H9 (cell line): ENCODE measurements around the gene ASIC1. TPM values are rescaled to one million over a fixed set of nuclear protein-coding genes. Genes with fewer than 3 reads are reported as not detected.

Experiments
- DNase-seq: peaks from one replicate; pipeline ENCODE4 v3.0.0-alpha.2; 2017
- H2AFZ ChIP-seq: one replicate; pipeline ENCODE4 v1.6.1; 2013; ENCODE audit warnings: mild to moderate bottlenecking, low read length, control low read depth, moderate library complexity
- H2AK5ac ChIP-seq: 2 replicates; pipeline ENCODE4 v1.6.1; 2013; ENCODE audit warnings: low read length, control low read depth, mixed read lengths; ENCODE audit not compliant: insufficient read length
- H2BK120ac ChIP-seq: one replicate; pipeline ENCODE4 v1.6.1; 2013; ENCODE audit warnings: low read depth, mild to moderate bottlenecking, low read length, control low read depth, inconsistent platforms; ENCODE audit not compliant: poor library complexity, severe bottlenecking
- H2BK12ac ChIP-seq: 2 replicates; pipeline ENCODE4 v1.6.1; 2013; ENCODE audit warnings: low read length, control low read depth, mixed read lengths, low read depth; ENCODE audit not compliant: insufficient read length
- H2BK15ac ChIP-seq: 2 replicates; pipeline ENCODE4 v1.6.1; 2013; ENCODE audit warnings: low read depth, low read length, control low read depth
- H2BK20ac ChIP-seq: one replicate; pipeline ENCODE4 v1.6.1; 2013; ENCODE audit warnings: low read depth, mild to moderate bottlenecking, low read length, control low read depth, inconsistent platforms; ENCODE audit not compliant: poor library complexity, severe bottlenecking
- H2BK5ac ChIP-seq: 2 replicates; pipeline ENCODE4 v1.6.1; 2013; ENCODE audit warnings: low read length, control low read depth, mixed read lengths; ENCODE audit not compliant: insufficient read length
- H3K14ac ChIP-seq: 2 replicates; pipeline ENCODE4 v1.6.1; 2013; ENCODE audit warnings: low read length, control low read depth; ENCODE audit not compliant: insufficient read depth
- H3K18ac ChIP-seq: 2 replicates; pipeline ENCODE4 v1.6.1; 2013; ENCODE audit warnings: low read depth, mild to moderate bottlenecking, mixed read lengths, low read length, control low read depth; ENCODE audit not compliant: insufficient read length
- H3K23ac ChIP-seq: 2 replicates; pipeline ENCODE4 v1.6.1; 2013; ENCODE audit warnings: low read length, control low read depth, mixed read lengths, low read depth; ENCODE audit not compliant: insufficient read length
- H3K23me2 ChIP-seq: 2 replicates; pipeline ENCODE4 v1.6.1; 2013; ENCODE audit warnings: low read depth, mild to moderate bottlenecking, mixed read lengths, low read length, control low read depth; ENCODE audit not compliant: insufficient read length, poor library complexity, severe bottlenecking
- H3K27ac ChIP-seq: 2 replicates; pipeline ENCODE4 v1.5.1; 2013; ENCODE audit warnings: low read length, control low read depth, mixed read lengths, low read depth; ENCODE audit not compliant: insufficient read length
- H3K27me3 ChIP-seq: 2 replicates; pipeline ENCODE4 v1.6.1; 2013; ENCODE audit warnings: low read length, control low read depth, inconsistent platforms; ENCODE audit not compliant: insufficient read depth
- H3K4ac ChIP-seq: 2 replicates; pipeline ENCODE4 v1.6.1; 2013; ENCODE audit warnings: low read depth, mild to moderate bottlenecking, control low read depth, inconsistent platforms, low read length, moderate library complexity
- H3K4me1 ChIP-seq: 2 replicates; pipeline ENCODE4 v1.6.1; 2013; ENCODE audit warnings: low read length, control low read depth, inconsistent platforms; ENCODE audit not compliant: insufficient read depth
- H3K4me2 ChIP-seq: 2 replicates; pipeline ENCODE4 v1.6.1; 2013; ENCODE audit warnings: low read length, control low read depth, mixed read lengths; ENCODE audit not compliant: insufficient read length, insufficient read depth
- H3K56ac ChIP-seq: 2 replicates; pipeline ENCODE4 v1.6.1; 2013; ENCODE audit warnings: low read depth, mild to moderate bottlenecking, mixed read lengths, low read length, control low read depth; ENCODE audit not compliant: insufficient read length
- H3K79me1 ChIP-seq: 2 replicates; pipeline ENCODE4 v1.6.1; 2013; ENCODE audit warnings: low read depth, mild to moderate bottlenecking, moderate library complexity, low read length, control low read depth, inconsistent platforms; ENCODE audit not compliant: insufficient read depth, poor library complexity, severe bottlenecking
- H3K79me2 ChIP-seq: 2 replicates; pipeline ENCODE4 v1.6.1; 2013; ENCODE audit warnings: low read length, control low read depth, inconsistent platforms; ENCODE audit not compliant: insufficient read depth
- H3K9ac ChIP-seq: 2 replicates; pipeline ENCODE4 v1.6.1; 2013; ENCODE audit warnings: low read length, control low read depth, mixed read lengths; ENCODE audit not compliant: insufficient read length; ENCODE audit errors: extremely low read depth
- H3K9me3 ChIP-seq: one replicate; pipeline ENCODE4 v1.6.1; 2013; ENCODE audit warnings: low read depth, low read length, inconsistent platforms; ENCODE audit not compliant: control insufficient read depth
- H3T11ph ChIP-seq: one replicate; pipeline ENCODE4 v1.6.1; 2013; ENCODE audit warnings: mild to moderate bottlenecking, low read length, control low read depth, inconsistent platforms
- H4K20me1 ChIP-seq: one replicate; pipeline ENCODE4 v1.6.1; 2013; ENCODE audit not compliant: control insufficient read depth, insufficient read length, insufficient read depth
- H4K5ac ChIP-seq: 2 replicates; pipeline ENCODE4 v1.6.1; 2013; ENCODE audit warnings: low read depth, mild to moderate bottlenecking, mixed read lengths, low read length, control low read depth; ENCODE audit not compliant: insufficient read length
- H4K8ac ChIP-seq: replicated peaks from 2 replicates; pipeline ENCODE4 v1.6.1; 2013; ENCODE audit warnings: low read length, control low read depth, mixed read lengths, low read depth; ENCODE audit not compliant: insufficient read length
- H4K91ac ChIP-seq: 2 replicates; pipeline ENCODE4 v1.6.1; 2013; ENCODE audit warnings: low read depth, mild to moderate bottlenecking, moderate library complexity, mixed read lengths, low read length, control low read depth; ENCODE audit not compliant: insufficient read length
- H3K27ac Mint-ChIP-seq, 3 experiments: 2 replicates in 2 of 3; 3 replicates in 1 of 3; pipeline ENCODE4 v1.8.0; 2020 to 2021; ENCODE audit warnings: mixed read lengths in 3 of 3, mild to moderate bottlenecking in 1 of 3, moderate library complexity in 1 of 3
- H3K27me3 Mint-ChIP-seq: 2 replicates; pipeline ENCODE4 v1.8.0; 2021; ENCODE audit warnings: low read depth, mild to moderate bottlenecking, moderate library complexity, mixed read lengths
- H3K36me3 Mint-ChIP-seq, 3 experiments: 2 replicates in 2 of 3; 3 replicates in 1 of 3; pipeline ENCODE4 v1.8.0; 2020 to 2021; ENCODE audit warnings: low read depth in 3 of 3, mixed read lengths in 3 of 3; ENCODE audit not compliant: insufficient read depth in 1 of 3
- H3K4me1 Mint-ChIP-seq, 2 experiments: 2 replicates each; pipeline ENCODE4 v1.8.0; 2020; ENCODE audit warnings: mixed read lengths in 2 of 2
- H3K4me3 Mint-ChIP-seq, 2 experiments: 2 replicates in 1 of 2; 3 replicates in 1 of 2; pipeline ENCODE4 v1.8.0; 2020 to 2021; ENCODE audit warnings: mild to moderate bottlenecking in 2 of 2, mixed read lengths in 2 of 2, moderate library complexity in 1 of 2
- H3K9me3 Mint-ChIP-seq, 2 experiments: 2 replicates in 1 of 2; 3 replicates in 1 of 2; pipeline ENCODE4 v1.8.0; 2020; ENCODE audit warnings: mild to moderate bottlenecking in 2 of 2, mixed read lengths in 2 of 2, moderate library complexity in 1 of 2
- WGBS: extraction: QIAGEN DNeasy Blood & Tissue Kit; methylation state at CpG from one replicate; pipeline ENCODE4 v1.1.7; 2013; ENCODE audit warnings: missing lambda C conversion rate, low lambda C conversion rate, mixed read lengths; ENCODE audit not compliant: insufficient read length; ENCODE audit errors: extremely low coverage; 5-methylcytosine and 5-hydroxymethylcytosine counted together
- total RNA-seq: library from RNA; stranded (reverse); gene quantifications from 2 replicates; pipeline ENCODE4 v1.2.1, GENCODE V29; 2021
- TF ChIP-seq, protein P1 (sequence below): fragments of 200-600 bp; sonication (generic); conservative IDR thresholded peaks from 3 replicates; pipeline ENCODE4 v1.8.0; 2021; ENCODE audit warnings: antibody characterized with exemption, mild to moderate bottlenecking

Gene ASIC1
- total RNA-seq, 1 experiment from 2014 or later, result 3.9 TPM

DNA sequence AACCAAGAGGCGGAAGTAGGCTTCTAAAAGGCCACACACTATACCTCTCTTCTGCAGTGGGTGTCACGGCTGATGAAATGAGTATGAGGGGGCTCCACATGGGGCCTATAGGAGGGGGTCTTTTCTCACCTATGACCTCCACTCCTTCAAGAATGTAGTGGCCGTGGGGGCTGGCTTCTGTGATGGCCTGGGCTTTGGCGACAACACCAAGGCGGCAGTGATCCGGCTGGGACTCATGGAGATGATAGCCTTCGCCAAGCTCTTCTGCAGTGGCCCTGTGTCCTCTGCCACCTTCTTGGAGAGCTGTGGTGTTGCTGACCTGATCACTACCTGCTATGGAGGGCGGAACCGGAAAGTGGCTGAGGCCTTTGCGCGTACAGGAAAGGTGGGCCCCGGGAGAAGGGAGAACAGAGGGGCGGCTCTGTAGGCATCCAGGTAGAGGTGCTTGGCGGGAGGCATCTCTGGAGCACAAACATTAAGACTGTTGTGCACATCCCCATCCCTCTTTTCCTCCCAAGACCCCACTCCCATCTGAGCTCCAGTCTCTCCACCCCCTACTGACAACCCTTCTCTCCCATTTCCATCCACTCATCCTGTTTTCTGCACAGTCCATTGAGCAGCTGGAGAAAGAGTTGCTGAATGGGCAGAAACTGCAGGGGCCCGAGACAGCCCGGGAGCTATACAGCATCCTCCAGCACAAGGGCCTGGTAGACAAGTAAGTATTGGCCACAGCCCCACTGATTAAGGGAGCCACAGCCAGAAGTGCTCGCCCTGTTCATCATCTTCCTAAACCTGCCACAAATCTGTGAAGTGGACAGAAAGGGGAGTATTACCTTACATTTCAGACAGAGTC lies 50.2 kb downstream of the ASIC1 start:
- no peak for DNase-seq
- Histone ChIP-seq H2BK5ac (no peak overlapping the region), H3T11ph (no peak overlapping the region), H3K9me3 (no peaks in the 10 kb centered on the region), H3K4me2 (no peak overlapping the region), H3K14ac (no peak overlapping the region; the same call in 1 of the 2 replicates), H2AFZ (no peak overlapping the region), H3K23ac (no peak overlapping the region), H3K4me1 (peaks cover 10% of the 10 kb centered on the region; the same call in 1 of the 2 replicates), H3K27ac (no peak overlapping the region), H4K20me1 (no peaks in the 10 kb centered on the region), H3K23me2 (peaks cover 1% of the 10 kb centered on the region), H4K8ac (no peak overlapping the region), H2AK5ac (no peak overlapping the region), H2BK12ac (no peak overlapping the region), H4K5ac (no peak overlapping the region), H2BK20ac (no peak overlapping the region), H3K4ac (no peak overlapping the region), H2BK120ac (no peak overlapping the region), H2BK15ac (no peak overlapping the region), H3K9ac (no peak overlapping the region), H3K27me3 (no peaks in the 10 kb centered on the region), H4K91ac (no peak overlapping the region), H3K79me2 (no peaks in the 10 kb centered on the region), H3K56ac (no peak overlapping the region), H3K79me1 (no peaks in the 10 kb centered on the region), H3K18ac (no peak overlapping the region)
- H3K9me3 Mint-ChIP-seq, result no peaks in the 10 kb centered on the region
- peaks cover 4% of the 10 kb centered on the region for H3K27me3 Mint-ChIP-seq
- H3K4me3 Mint-ChIP-seq, result no peak overlapping the region
- TF ChIP-seq, protein P1, sequence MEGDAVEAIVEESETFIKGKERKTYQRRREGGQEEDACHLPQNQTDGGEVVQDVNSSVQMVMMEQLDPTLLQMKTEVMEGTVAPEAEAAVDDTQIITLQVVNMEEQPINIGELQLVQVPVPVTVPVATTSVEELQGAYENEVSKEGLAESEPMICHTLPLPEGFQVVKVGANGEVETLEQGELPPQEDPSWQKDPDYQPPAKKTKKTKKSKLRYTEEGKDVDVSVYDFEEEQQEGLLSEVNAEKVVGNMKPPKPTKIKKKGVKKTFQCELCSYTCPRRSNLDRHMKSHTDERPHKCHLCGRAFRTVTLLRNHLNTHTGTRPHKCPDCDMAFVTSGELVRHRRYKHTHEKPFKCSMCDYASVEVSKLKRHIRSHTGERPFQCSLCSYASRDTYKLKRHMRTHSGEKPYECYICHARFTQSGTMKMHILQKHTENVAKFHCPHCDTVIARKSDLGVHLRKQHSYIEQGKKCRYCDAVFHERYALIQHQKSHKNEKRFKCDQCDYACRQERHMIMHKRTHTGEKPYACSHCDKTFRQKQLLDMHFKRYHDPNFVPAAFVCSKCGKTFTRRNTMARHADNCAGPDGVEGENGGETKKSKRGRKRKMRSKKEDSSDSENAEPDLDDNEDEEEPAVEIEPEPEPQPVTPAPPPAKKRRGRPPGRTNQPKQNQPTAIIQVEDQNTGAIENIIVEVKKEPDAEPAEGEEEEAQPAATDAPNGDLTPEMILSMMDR, result no peak
- H3K4me1 Mint-ChIP-seq, result peaks cover 31 to 41% of the 10 kb centered on the region in 2 experiments
- no CpG with 5 or more reads among the region's 17 CpGs for WGBS
- peaks cover 0 to 5% (median 0%) of the 10 kb centered on the region in 3 experiments; a peak in 2 of 7 replicates for H3K36me3 Mint-ChIP-seq
- H3K27ac Mint-ChIP-seq, result no peak overlapping the region
